IMR-90 (cell line): ENCODE data around the gene SH3RF3. TPM values are rescaled to one million over a fixed set of nuclear protein-coding genes. Genes with fewer than 3 reads are reported as not detected.
A peak's percentile ranks its signal among the peaks of the same experiment; 100 is the strongest.

Source experiments
- ATAC-seq: fragments of 200-7000 bp; cut with Tn5 transposase; 2 replicates; pipeline ENCODE4 v1.9.1; 2020; ENCODE audit warnings: low read depth, mild to moderate bottlenecking, moderate library complexity
- BruUV-seq: library from RNA; stranded (reverse); fragments of 400-500 nt; replicated peaks from 2 replicates; lab custom pipeline; 2021; lab: Mats Ljungman, UMichigan
- CTCF ChIA-PET: fragments of 300-600 bp; formaldehyde crosslinking; extraction: SDS; loops from one replicate; lab custom pipeline; 2021; ENCODE audit warnings: antibody characterized with exemption; lab: Yijun Ruan, JAX
- POLR2A ChIA-PET: fragments of 300-600 bp; sonication (Branson Sonifier 250); formaldehyde crosslinking; loops from one replicate; lab custom pipeline; 2022; ENCODE audit warnings: antibody characterized with exemption; ENCODE audit not compliant: unreplicated experiment; lab: Charles Lee
- DNase-seq: peaks from one replicate; pipeline ENCODE4 v3.0.0; 2013
- H2AFZ ChIP-seq: replicated peaks from 2 replicates; pipeline ENCODE3; 2013; ENCODE audit warnings: low read length, mild to moderate bottlenecking; ENCODE audit not compliant: poor library complexity
- H2AK5ac ChIP-seq: 2 replicates; pipeline ENCODE4 v1.6.1; 2013; ENCODE audit warnings: low read depth, low read length, inconsistent platforms
- H2AK9ac ChIP-seq: replicated peaks from 2 replicates; pipeline ENCODE3; 2013; ENCODE audit warnings: mild to moderate bottlenecking, low read depth, low read length, moderate library complexity; ENCODE audit not compliant: poor library complexity
- H2BK120ac ChIP-seq: 2 replicates; pipeline ENCODE4 v1.6.1; 2013; ENCODE audit warnings: low read depth, low read length, inconsistent platforms
- H2BK15ac ChIP-seq: 3 replicates; pipeline ENCODE4 v1.6.1; 2013; ENCODE audit warnings: low read depth, low read length, inconsistent platforms
- H2BK20ac ChIP-seq: 2 replicates; pipeline ENCODE4 v1.6.1; 2013; ENCODE audit warnings: low read depth, mild to moderate bottlenecking, inconsistent platforms, low read length, moderate library complexity
- H2BK5ac ChIP-seq: 2 replicates; pipeline ENCODE4 v1.6.1; 2013; ENCODE audit warnings: mild to moderate bottlenecking, low read depth, low read length, inconsistent platforms; ENCODE audit not compliant: poor library complexity, severe bottlenecking
- H3K14ac ChIP-seq: replicated peaks from 2 replicates; pipeline ENCODE4 v1.6.1; 2013; ENCODE audit warnings: low read depth, low read length, inconsistent platforms
- H3K18ac ChIP-seq: 2 replicates; pipeline ENCODE4 v1.6.1; 2013; ENCODE audit warnings: low read depth, low read length, control low read depth
- H3K23ac ChIP-seq: 2 replicates; pipeline ENCODE4 v1.6.1; 2013; ENCODE audit warnings: low read depth, low read length, inconsistent platforms
- H3K27ac ChIP-seq: 2 replicates; pipeline ENCODE4 v1.5.1; 2013; ENCODE audit warnings: mild to moderate bottlenecking, control low read depth, low read length; ENCODE audit not compliant: insufficient read depth
- H3K27me3 ChIP-seq: 2 replicates; pipeline ENCODE4 v1.6.1; 2013; ENCODE audit warnings: low read length; ENCODE audit not compliant: control insufficient read depth, insufficient read depth
- H3K36me3 ChIP-seq: 2 replicates; pipeline ENCODE4 v1.6.1; 2013; ENCODE audit warnings: low read length, mixed read lengths; ENCODE audit not compliant: control insufficient read depth, insufficient read depth
- H3K4ac ChIP-seq: 2 replicates; pipeline ENCODE4 v1.6.1; 2013; ENCODE audit warnings: low read depth, low read length, inconsistent platforms
- H3K4me1 ChIP-seq: 2 replicates; pipeline ENCODE4 v1.6.1; 2013; ENCODE audit warnings: low read length, mixed read lengths; ENCODE audit not compliant: control insufficient read depth, insufficient read depth
- H3K4me2 ChIP-seq: 2 replicates; pipeline ENCODE4 v1.6.1; 2013; ENCODE audit warnings: low read depth, mild to moderate bottlenecking, control low read depth, low read length, moderate library complexity
- H3K4me3 ChIP-seq: 2 replicates; pipeline ENCODE4 v1.5.1; 2013; ENCODE audit warnings: low read depth, mild to moderate bottlenecking, control low read depth, low read length, moderate library complexity; ENCODE audit not compliant: insufficient read depth
- H3K56ac ChIP-seq: 2 replicates; pipeline ENCODE4 v1.6.1; 2013; ENCODE audit warnings: low read length, inconsistent platforms; ENCODE audit not compliant: insufficient read depth; ENCODE audit errors: extremely low read depth
- H3K79me1 ChIP-seq, 2 experiments: 2 replicates each; pipeline ENCODE4 v1.6.1; 2013; ENCODE audit warnings: low read length in 2 of 2, inconsistent platforms in 1 of 2, low read depth in 1 of 2
- H3K9ac ChIP-seq: 2 replicates; pipeline ENCODE4 v1.6.1; 2013; ENCODE audit warnings: low read depth, low read length, control low read depth
- H3K9me1 ChIP-seq: 2 replicates; pipeline ENCODE4 v1.6.1; 2013; ENCODE audit warnings: low read length, inconsistent platforms; ENCODE audit not compliant: insufficient read depth
- H3K9me3 ChIP-seq: 2 replicates; pipeline ENCODE4 v1.6.1; 2013; ENCODE audit warnings: low read length; ENCODE audit not compliant: control insufficient read depth, insufficient read depth
- H4K20me1 ChIP-seq: 2 replicates; pipeline ENCODE4 v1.6.1; 2013; ENCODE audit warnings: low read length, inconsistent platforms; ENCODE audit not compliant: insufficient read depth
- H4K5ac ChIP-seq: 2 replicates; pipeline ENCODE4 v1.6.1; 2013; ENCODE audit warnings: mild to moderate bottlenecking, low read depth, low read length, control low read depth
- H4K8ac ChIP-seq, 2 experiments: 2 replicates each; pipeline ENCODE4 v1.6.1; 2013; ENCODE audit warnings: low read depth in 2 of 2, low read length in 2 of 2, control low read depth in 1 of 2, inconsistent platforms in 1 of 2
- H4K91ac ChIP-seq: 2 replicates; pipeline ENCODE4 v1.6.1; 2013; ENCODE audit warnings: low read depth, low read length, inconsistent platforms; ENCODE audit not compliant: insufficient read depth
- BHLHE40 ChIP-seq: fragments of 150-350 bp; IDR thresholded peaks from 2 replicates; pipeline ENCODE4 v1.6.1; 2016; ENCODE audit warnings: mild to moderate bottlenecking, low read depth, low read length
- CEBPB ChIP-seq: IDR thresholded peaks from 2 replicates; pipeline ENCODE4 v1.6.1; 2012; ENCODE audit warnings: low read depth, low read length, improper control_type of control experiment
- CTCF ChIP-seq: conservative IDR thresholded peaks from 2 replicates; pipeline ENCODE4 v1.5.1; 2012; ENCODE audit warnings: mild to moderate bottlenecking, low read depth, low read length, improper control_type of control experiment
- ELK1 ChIP-seq: fragments of 150-350 bp; IDR thresholded peaks from 2 replicates; pipeline ENCODE4 v1.6.1; 2016; ENCODE audit warnings: low read depth, mild to moderate bottlenecking, low read length, moderate library complexity, borderline replicate concordance
- FOS ChIP-seq: fragments of 150-350 bp; IDR thresholded peaks from 2 replicates; pipeline ENCODE4 v1.6.1; 2016; ENCODE audit warnings: low read depth, low read length
- MAZ ChIP-seq: IDR thresholded peaks from 2 replicates; pipeline ENCODE4 v1.6.1; 2012; ENCODE audit warnings: low read depth, mild to moderate bottlenecking, low read length, improper control_type of control experiment, moderate library complexity, borderline replicate concordance
- MXI1 ChIP-seq: IDR thresholded peaks from 2 replicates; pipeline ENCODE4 v1.6.1; 2012; ENCODE audit warnings: low read depth, mild to moderate bottlenecking, low read length, moderate library complexity, borderline replicate concordance
- NFE2L2 ChIP-seq: fragments of 150-350 bp; IDR thresholded peaks from 2 replicates; pipeline ENCODE4 v1.6.1; 2016; ENCODE audit warnings: low read depth, mild to moderate bottlenecking, low read length
- RAD21 ChIP-seq: IDR thresholded peaks from 2 replicates; pipeline ENCODE4 v1.6.1; 2012; ENCODE audit warnings: low read length, improper control_type of control experiment
- RFX5 ChIP-seq: IDR thresholded peaks from 2 replicates; pipeline ENCODE4 v1.8.0; 2012; ENCODE audit warnings: low read depth, mild to moderate bottlenecking, low read length, moderate library complexity
- SMC3 ChIP-seq: fragments of 150-350 bp; IDR thresholded peaks from 2 replicates; pipeline ENCODE4 v1.6.1; 2016; ENCODE audit warnings: low read depth, mild to moderate bottlenecking, antibody characterized with exemption, low read length, moderate library complexity
- USF2 ChIP-seq: fragments of 150-350 bp; IDR thresholded peaks from 2 replicates; pipeline ENCODE4 v1.6.1; 2017; ENCODE audit warnings: mild to moderate bottlenecking, antibody characterized with exemption, low read length, low read depth
- WGBS, 2 experiments: methylation state at CpG; one replicate each; pipeline versions ENCODE4 v1.1.5 to v1.1.7; 2013; ENCODE audit warnings: missing lambda C conversion rate in 2 of 2; ENCODE audit not compliant: insufficient read length in 1 of 2; ENCODE audit errors: extremely low coverage in 2 of 2; 5-methylcytosine and 5-hydroxymethylcytosine counted together
- dilution Hi-C: fragments of 300-500 bp; cut with HindIII; formaldehyde crosslinking; loops from one replicate; pipeline ENCODE4 v1.14.3; 2018; ENCODE audit warnings: low sequenced_read_pairs; ENCODE audit not compliant: unreplicated experiment
- in situ Hi-C: fragments of 300-500 bp; cut with MboI; formaldehyde crosslinking; loops from 3 replicates; pipeline ENCODE4 v1.14.3; 2019; ENCODE audit warnings: low sequenced_read_pairs, inconsistent platforms, mixed read lengths
- intact Hi-C: fragments of 100-400 bp; cut with micrococcal nuclease; formaldehyde crosslinking; loops from 2 replicates; pipeline ENCODE4 v1.10.0; 2022
- polyA plus RNA-seq, 3 experiments: library from polyadenylated mRNA; depleted of rRNA; stranded (reverse); fragments of >200 nt; gene quantifications; 2 replicates each; pipeline ENCODE4 v1.2.3, GENCODE V29; 2012; ENCODE audit warnings: low replicate concordance in 1 of 3
- total RNA-seq: library from RNA; depleted of rRNA; stranded (reverse); fragments of >200 nt; gene quantifications from 2 replicates; pipeline ENCODE4 v1.2.3, GENCODE V29; 2012

SH3RF3 gene
- total and polyA plus RNA-seq, 2 of the 4 experiments (the other 2 are of a cell fraction): 3.4 to 5.3 TPM

GRCh38 chr2:109247340-109247739 lies 118.3 kb downstream of the SH3RF3 start (continued):
- TF ChIP-seq USF2: no peak
- TF ChIP-seq BHLHE40: no peak
- TF ChIP-seq NFE2L2: no peak
- no peak for TF ChIP-seq MXI1

GRCh38 chr2:109247812-109248211 lies 118.8 kb downstream of the SH3RF3 start:
- intact Hi-C loops: no loop called here
- no peak overlapping the region for H3K9ac ChIP-seq
- peaks cover 24% of the 10 kb centered on the region for H3K4me1 ChIP-seq
- no TSS peak for BruUV-seq
- peaks cover 45 to 74% of the 10 kb centered on the region in 2 experiments for H3K79me1 ChIP-seq
- no peak overlapping the region for H2BK5ac ChIP-seq
- no peak overlapping the region for H4K8ac ChIP-seq
- ChIA-PET CTCF (no interaction called here), POLR2A (no interaction called here)
- no peak overlapping the region for H2BK15ac ChIP-seq
- H3K9me1 ChIP-seq: peaks cover 26% of the 10 kb centered on the region
- no peak overlapping the region for H3K23ac ChIP-seq
- no peak overlapping the region for H3K27ac ChIP-seq
- 0 out of 2 replicates have a peak overlapping the region, but pooled peaks have one; percentile 1 for H2AK5ac ChIP-seq
- H3K36me3 ChIP-seq: no peaks in the 10 kb centered on the region
- ATAC-seq (no peak), DNase-seq (no peak)
- H3K4ac ChIP-seq: no peak overlapping the region
- H4K91ac ChIP-seq: no peak overlapping the region
- H3K56ac ChIP-seq: no peak overlapping the region
- in situ Hi-C loops: no loop called here
- WGBS, 2 experiments: 67% methylated on average over 3 of the region's 3 CpGs; no CpG with 5 or more reads in 1 of the 2 experiments
- H3K14ac ChIP-seq: no peak overlapping the region
- H2AK9ac ChIP-seq: no peak overlapping the region
- H2BK20ac ChIP-seq: no peak overlapping the region
- no peak overlapping the region for H2AFZ ChIP-seq
- H3K4me2 ChIP-seq: no peak overlapping the region
- no peaks in the 10 kb centered on the region for H3K9me3 ChIP-seq
- dilution Hi-C loops: no loop called here
- no peak overlapping the region for H2BK120ac ChIP-seq
- no peak overlapping the region for H4K5ac ChIP-seq
- H3K18ac ChIP-seq: no peak overlapping the region
- H3K4me3 ChIP-seq: no peak overlapping the region
- H4K20me1 ChIP-seq: peaks cover 32% of the 10 kb centered on the region
- no peaks in the 10 kb centered on the region for H3K27me3 ChIP-seq
- TF ChIP-seq SMC3: no peak
- no peak for TF ChIP-seq CEBPB
- no peak for TF ChIP-seq USF2
- no peak for TF ChIP-seq FOS
- no peak for TF ChIP-seq RFX5
- TF ChIP-seq RAD21: no peak
- TF ChIP-seq MAZ: no peak
- no peak for TF ChIP-seq NFE2L2
- no peak for TF ChIP-seq BHLHE40
- no peak for TF ChIP-seq CTCF
- no peak for TF ChIP-seq ELK1
- no peak for TF ChIP-seq MXI1
